ENCODE results near the gene TMEM120B. TPM values are rescaled to one million over a fixed set of nuclear protein-coding genes. Genes with fewer than 3 reads are reported as not detected.

TMEM120B gene
- total and polyA plus RNA-seq, 2 of the 13 experiments (the other 11 are each of a cell fraction or from before 2014, with no cell fraction given): 7.1 to 12.9 TPM

GRCh38 chr12:121799842-121800693 is 87.5 kb downstream of the TMEM120B start (continued):
- 0 out of 2 replicates have a peak, but pooled peaks have one; percentile 27 for TF ChIP-seq MYC (CRISPR knock-in tag; IDR thresholded peaks at IDR 0.05; ENCODE audit: borderline replicate concordance)
- TF ChIP-seq ZNF790 (CRISPR knock-in tag; IDR thresholded peaks at IDR 0.05; ENCODE audit: borderline replicate concordance): peak; percentile 38; the same call in 1 of the 2 replicates
- TF ChIP-seq, protein P1, sequence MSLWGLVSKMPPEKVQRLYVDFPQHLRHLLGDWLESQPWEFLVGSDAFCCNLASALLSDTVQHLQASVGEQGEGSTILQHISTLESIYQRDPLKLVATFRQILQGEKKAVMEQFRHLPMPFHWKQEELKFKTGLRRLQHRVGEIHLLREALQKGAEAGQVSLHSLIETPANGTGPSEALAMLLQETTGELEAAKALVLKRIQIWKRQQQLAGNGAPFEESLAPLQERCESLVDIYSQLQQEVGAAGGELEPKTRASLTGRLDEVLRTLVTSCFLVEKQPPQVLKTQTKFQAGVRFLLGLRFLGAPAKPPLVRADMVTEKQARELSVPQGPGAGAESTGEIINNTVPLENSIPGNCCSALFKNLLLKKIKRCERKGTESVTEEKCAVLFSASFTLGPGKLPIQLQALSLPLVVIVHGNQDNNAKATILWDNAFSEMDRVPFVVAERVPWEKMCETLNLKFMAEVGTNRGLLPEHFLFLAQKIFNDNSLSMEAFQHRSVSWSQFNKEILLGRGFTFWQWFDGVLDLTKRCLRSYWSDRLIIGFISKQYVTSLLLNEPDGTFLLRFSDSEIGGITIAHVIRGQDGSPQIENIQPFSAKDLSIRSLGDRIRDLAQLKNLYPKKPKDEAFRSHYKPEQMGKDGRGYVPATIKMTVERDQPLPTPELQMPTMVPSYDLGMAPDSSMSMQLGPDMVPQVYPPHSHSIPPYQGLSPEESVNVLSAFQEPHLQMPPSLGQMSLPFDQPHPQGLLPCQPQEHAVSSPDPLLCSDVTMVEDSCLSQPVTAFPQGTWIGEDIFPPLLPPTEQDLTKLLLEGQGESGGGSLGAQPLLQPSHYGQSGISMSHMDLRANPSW (CRISPR knock-in tag; IDR thresholded peaks at IDR 0.05; ENCODE audit: borderline replicate concordance): no peak
- TF ChIP-seq, protein P2, sequence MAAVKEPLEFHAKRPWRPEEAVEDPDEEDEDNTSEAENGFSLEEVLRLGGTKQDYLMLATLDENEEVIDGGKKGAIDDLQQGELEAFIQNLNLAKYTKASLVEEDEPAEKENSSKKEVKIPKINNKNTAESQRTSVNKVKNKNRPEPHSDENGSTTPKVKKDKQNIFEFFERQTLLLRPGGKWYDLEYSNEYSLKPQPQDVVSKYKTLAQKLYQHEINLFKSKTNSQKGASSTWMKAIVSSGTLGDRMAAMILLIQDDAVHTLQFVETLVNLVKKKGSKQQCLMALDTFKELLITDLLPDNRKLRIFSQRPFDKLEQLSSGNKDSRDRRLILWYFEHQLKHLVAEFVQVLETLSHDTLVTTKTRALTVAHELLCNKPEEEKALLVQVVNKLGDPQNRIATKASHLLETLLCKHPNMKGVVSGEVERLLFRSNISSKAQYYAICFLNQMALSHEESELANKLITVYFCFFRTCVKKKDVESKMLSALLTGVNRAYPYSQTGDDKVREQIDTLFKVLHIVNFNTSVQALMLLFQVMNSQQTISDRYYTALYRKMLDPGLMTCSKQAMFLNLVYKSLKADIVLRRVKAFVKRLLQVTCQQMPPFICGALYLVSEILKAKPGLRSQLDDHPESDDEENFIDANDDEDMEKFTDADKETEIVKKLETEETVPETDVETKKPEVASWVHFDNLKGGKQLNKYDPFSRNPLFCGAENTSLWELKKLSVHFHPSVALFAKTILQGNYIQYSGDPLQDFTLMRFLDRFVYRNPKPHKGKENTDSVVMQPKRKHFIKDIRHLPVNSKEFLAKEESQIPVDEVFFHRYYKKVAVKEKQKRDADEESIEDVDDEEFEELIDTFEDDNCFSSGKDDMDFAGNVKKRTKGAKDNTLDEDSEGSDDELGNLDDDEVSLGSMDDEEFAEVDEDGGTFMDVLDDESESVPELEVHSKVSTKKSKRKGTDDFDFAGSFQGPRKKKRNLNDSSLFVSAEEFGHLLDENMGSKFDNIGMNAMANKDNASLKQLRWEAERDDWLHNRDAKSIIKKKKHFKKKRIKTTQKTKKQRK (IDR thresholded peaks at IDR 0.05; ENCODE audit: low read length): no peak
- no peak for TF ChIP-seq SOX13 (IDR thresholded peaks at IDR 0.05)
- peak in 1 of 2 experiments; percentile 47; a peak in 2 of 4 replicates for TF ChIP-seq SOX13 (CRISPR knock-in tag; conservative IDR thresholded peaks at IDR 0.05 in 1 of 2, IDR thresholded peaks at IDR 0.05 in 1 of 2)
- no peak for TF ChIP-seq TOE1 (CRISPR knock-in tag; IDR thresholded peaks at IDR 0.05)
- 0 out of 2 replicates have a peak, but pooled peaks have one; percentile 52 for TF ChIP-seq ZNF709 (CRISPR knock-in tag; IDR thresholded peaks at IDR 0.05)
- TF ChIP-seq ZNF354B (CRISPR knock-in tag; IDR thresholded peaks at IDR 0.05): no peak
- TF ChIP-seq AKAP8 (CRISPR knock-in tag; IDR thresholded peaks at IDR 0.05): peak; percentile 88
- no peak for TF ChIP-seq MLLT10 (CRISPR knock-in tag; IDR thresholded peaks at IDR 0.05)
- TF ChIP-seq ZNF264 (CRISPR knock-in tag; IDR thresholded peaks at IDR 0.05): no peak
- no peak for TF ChIP-seq PBX3 (CRISPR knock-in tag; IDR thresholded peaks at IDR 0.05; ENCODE audit: borderline replicate concordance)
- TF ChIP-seq RARG (CRISPR knock-in tag; IDR thresholded peaks at IDR 0.05; ENCODE audit: low read depth): no peak
- no peak for TF ChIP-seq ZNF280D (CRISPR knock-in tag; IDR thresholded peaks at IDR 0.05)
- no peak for TF ChIP-seq ZNF547 (CRISPR knock-in tag; IDR thresholded peaks at IDR 0.05)
- TF ChIP-seq, protein P3, sequence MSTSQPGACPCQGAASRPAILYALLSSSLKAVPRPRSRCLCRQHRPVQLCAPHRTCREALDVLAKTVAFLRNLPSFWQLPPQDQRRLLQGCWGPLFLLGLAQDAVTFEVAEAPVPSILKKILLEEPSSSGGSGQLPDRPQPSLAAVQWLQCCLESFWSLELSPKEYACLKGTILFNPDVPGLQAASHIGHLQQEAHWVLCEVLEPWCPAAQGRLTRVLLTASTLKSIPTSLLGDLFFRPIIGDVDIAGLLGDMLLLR (CRISPR knock-in tag; IDR thresholded peaks at IDR 0.05): no peak; the same call in 1 of the 2 replicates
